ENCODE measurements around the gene SEC14L5.

DNA sequence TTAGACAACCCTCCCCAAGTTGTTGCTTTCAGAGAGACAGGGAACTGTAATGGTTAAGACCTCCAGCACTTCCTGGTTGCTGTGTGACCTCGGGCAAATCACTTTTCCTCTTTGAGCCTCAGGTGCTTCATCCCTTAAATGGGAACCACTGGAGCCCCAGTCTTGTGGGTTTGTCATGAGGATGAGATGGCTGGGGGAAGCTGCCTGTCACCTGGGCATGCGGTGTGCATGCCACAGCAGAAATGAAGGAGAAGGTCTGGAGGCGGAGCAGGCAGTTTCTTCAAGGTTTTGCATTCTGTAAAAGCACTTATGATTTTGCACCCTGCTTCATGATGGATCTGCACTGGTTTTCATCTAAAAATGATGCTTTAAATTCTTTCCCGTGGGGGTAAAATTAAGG lies 53.5 kb downstream of the SEC14L5 start:
- TF ChIP-seq, protein P1, sequence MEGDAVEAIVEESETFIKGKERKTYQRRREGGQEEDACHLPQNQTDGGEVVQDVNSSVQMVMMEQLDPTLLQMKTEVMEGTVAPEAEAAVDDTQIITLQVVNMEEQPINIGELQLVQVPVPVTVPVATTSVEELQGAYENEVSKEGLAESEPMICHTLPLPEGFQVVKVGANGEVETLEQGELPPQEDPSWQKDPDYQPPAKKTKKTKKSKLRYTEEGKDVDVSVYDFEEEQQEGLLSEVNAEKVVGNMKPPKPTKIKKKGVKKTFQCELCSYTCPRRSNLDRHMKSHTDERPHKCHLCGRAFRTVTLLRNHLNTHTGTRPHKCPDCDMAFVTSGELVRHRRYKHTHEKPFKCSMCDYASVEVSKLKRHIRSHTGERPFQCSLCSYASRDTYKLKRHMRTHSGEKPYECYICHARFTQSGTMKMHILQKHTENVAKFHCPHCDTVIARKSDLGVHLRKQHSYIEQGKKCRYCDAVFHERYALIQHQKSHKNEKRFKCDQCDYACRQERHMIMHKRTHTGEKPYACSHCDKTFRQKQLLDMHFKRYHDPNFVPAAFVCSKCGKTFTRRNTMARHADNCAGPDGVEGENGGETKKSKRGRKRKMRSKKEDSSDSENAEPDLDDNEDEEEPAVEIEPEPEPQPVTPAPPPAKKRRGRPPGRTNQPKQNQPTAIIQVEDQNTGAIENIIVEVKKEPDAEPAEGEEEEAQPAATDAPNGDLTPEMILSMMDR (IDR thresholded peaks at IDR 0.05 in 2 of 3, conservative IDR thresholded peaks at IDR 0.05 in 1 of 3; ENCODE audit: borderline replicate concordance in 1 of 3, insufficient read depth in 1 of 3, low read depth in 2 of 3, low read length in 2 of 3): no peak
- TF ChIP-seq CBX3 (IDR thresholded peaks at IDR 0.05; ENCODE audit: low read depth) (no peak), POLR2A (IDR thresholded peaks at IDR 0.05; ENCODE audit: borderline replicate concordance, extremely low read depth, insufficient read depth, insufficient read length) (no peak), SP1 (IDR thresholded peaks at IDR 0.05; ENCODE audit: low read depth) (no peak), SIN3A (IDR thresholded peaks at IDR 0.05; ENCODE audit: low read depth) (no peak), EZH2phosphoT487 (IDR thresholded peaks at IDR 0.05; ENCODE audit: borderline replicate concordance) (no peak), CEBPB (IDR thresholded peaks at IDR 0.05; ENCODE audit: low read depth) (no peak), TCF7L2 (IDR thresholded peaks at IDR 0.05; ENCODE audit: borderline replicate concordance, extremely low read depth, insufficient read depth, insufficient read length) (no peak)
- TF ChIP-seq, protein P2, sequence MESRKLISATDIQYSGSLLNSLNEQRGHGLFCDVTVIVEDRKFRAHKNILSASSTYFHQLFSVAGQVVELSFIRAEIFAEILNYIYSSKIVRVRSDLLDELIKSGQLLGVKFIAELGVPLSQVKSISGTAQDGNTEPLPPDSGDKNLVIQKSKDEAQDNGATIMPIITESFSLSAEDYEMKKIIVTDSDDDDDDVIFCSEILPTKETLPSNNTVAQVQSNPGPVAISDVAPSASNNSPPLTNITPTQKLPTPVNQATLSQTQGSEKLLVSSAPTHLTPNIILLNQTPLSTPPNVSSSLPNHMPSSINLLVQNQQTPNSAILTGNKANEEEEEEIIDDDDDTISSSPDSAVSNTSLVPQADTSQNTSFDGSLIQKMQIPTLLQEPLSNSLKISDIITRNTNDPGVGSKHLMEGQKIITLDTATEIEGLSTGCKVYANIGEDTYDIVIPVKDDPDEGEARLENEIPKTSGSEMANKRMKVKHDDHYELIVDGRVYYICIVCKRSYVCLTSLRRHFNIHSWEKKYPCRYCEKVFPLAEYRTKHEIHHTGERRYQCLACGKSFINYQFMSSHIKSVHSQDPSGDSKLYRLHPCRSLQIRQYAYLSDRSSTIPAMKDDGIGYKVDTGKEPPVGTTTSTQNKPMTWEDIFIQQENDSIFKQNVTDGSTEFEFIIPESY (IDR thresholded peaks at IDR 0.05; ENCODE audit: extremely low read depth, insufficient replicate concordance, low read length): no peak
